Activated naive CD8-positive, alpha-beta T cell treated with anti-CD3 and anti-CD28 coated beads, Interleukin-2, amount 10 ng/mL, durations not matched to agents 7 days and 5 days (primary cell): Measurements from ENCODE around the gene PIK3R6. TPM values are rescaled to one million over a fixed set of nuclear protein-coding genes. Genes with fewer than 3 reads are reported as not detected.
"Not testable (repeated sequence)": the region's sequence is repeated elsewhere in the genome, so short reads cannot be mapped to it uniquely, and the experiment has no call there.

Experiments used
- ATAC-seq: fragments of 150-1000 bp; cut with Tn5 transposase; one replicate; pipeline ENCODE4 v1.10.0; 2021; ENCODE audit warnings: low read depth, moderate library complexity
- POLR2A ChIA-PET: fragments of 350-600 bp; sonication (Branson Sonifier 250); formaldehyde crosslinking; loops from one replicate; lab custom pipeline; 2021; ENCODE audit warnings: antibody characterized with exemption; lab: Charles Lee
- DNase-seq: peaks from one replicate; pipeline ENCODE4 v3.0.0; 2021
- H3K27ac Mint-ChIP-seq: one replicate; pipeline ENCODE4 v1.8.0; 2022; ENCODE audit warnings: mild to moderate bottlenecking, mixed read lengths
- H3K27me3 Mint-ChIP-seq: one replicate; pipeline ENCODE4 v1.8.0; 2022; ENCODE audit warnings: mild to moderate bottlenecking, moderate library complexity, mixed read lengths
- H3K36me3 Mint-ChIP-seq: one replicate; pipeline ENCODE4 v1.8.0; 2021; ENCODE audit warnings: mild to moderate bottlenecking, mixed read lengths
- H3K4me1 Mint-ChIP-seq: one replicate; pipeline ENCODE4 v1.8.0; 2021; ENCODE audit warnings: mixed read lengths
- H3K4me3 Mint-ChIP-seq: one replicate; pipeline ENCODE4 v1.8.0; 2022; ENCODE audit warnings: mild to moderate bottlenecking, moderate library complexity, mixed read lengths
- H3K9me3 Mint-ChIP-seq: one replicate; pipeline ENCODE4 v1.8.0; 2021; ENCODE audit warnings: mixed read lengths
- total RNA-seq, 2 experiments: library from RNA; stranded (reverse); gene quantifications; one replicate each; pipeline ENCODE4 v1.2.3, GENCODE V29; 2021

Gene PIK3R6
- total RNA-seq, 2 experiments from 2014 or later, result 15.8 to 18.5 TPM

- H3K9me3 Mint-ChIP-seq, result peaks cover 2% of the 10 kb centered on the region
- no peak overlapping the region for H3K27ac Mint-ChIP-seq
- H3K36me3 Mint-ChIP-seq, result peaks cover 49% of the 10 kb centered on the region
- H3K4me3 Mint-ChIP-seq, result no peak overlapping the region
- H3K4me1 Mint-ChIP-seq, result peaks cover 1% of the 10 kb centered on the region
- no peaks in the 10 kb centered on the region for H3K27me3 Mint-ChIP-seq
- POLR2A ChIA-PET, result no interaction called here
- ATAC-seq (no peak), DNase-seq (no peak)
Measured at GRCh38 chr17:8818047-8818446, 49.4 kb downstream of the PIK3R6 start.

GRCh38 chr17:8806926-8807550 lies 60.4 kb downstream of the PIK3R6 start:
- DNase-seq, result no peak
- Mint-ChIP-seq H3K27me3 (no peaks in the 10 kb centered on the region), H3K4me3 (no peak overlapping the region), H3K9me3 (peaks cover 15% of the 10 kb centered on the region), H3K4me1 (peaks cover 16% of the 10 kb centered on the region), H3K27ac (no peak overlapping the region), H3K36me3 (peaks cover 57% of the 10 kb centered on the region)
- ATAC-seq, result no peak
- POLR2A ChIA-PET, result no interaction called here

- H3K27me3 Mint-ChIP-seq, result no peaks in the 10 kb centered on the region
- H3K4me1 Mint-ChIP-seq, result peaks cover 16% of the 10 kb centered on the region
- peaks cover 10% of the 10 kb centered on the region for H3K9me3 Mint-ChIP-seq
- DNase-seq (no peak), ATAC-seq (no peak)
- H3K4me3 Mint-ChIP-seq, result no peak overlapping the region
- peaks cover 51% of the 10 kb centered on the region for H3K36me3 Mint-ChIP-seq
- POLR2A ChIA-PET, result interaction anchor here (0.6 kb wide), 1 partner anchor 300 kb away, joined by 4 read pairs; no protein-coding TSS in a partner anchor
- no peak overlapping the region for H3K27ac Mint-ChIP-seq
Measured at GRCh38 chr17:8806253-8806925, 61.1 kb downstream of the PIK3R6 start.

- not testable (repeated sequence) for H3K9me3 Mint-ChIP-seq, H3K27ac Mint-ChIP-seq, H3K4me3 Mint-ChIP-seq, DNase-seq, ATAC-seq, H3K27me3 Mint-ChIP-seq
- Mint-ChIP-seq H3K36me3 (peaks cover 42% of the 10 kb centered on the region), H3K4me1 (peaks cover 16% of the 10 kb centered on the region)
- POLR2A ChIA-PET, result interaction anchor here (0.7 kb wide), 1 partner anchor 56 kb away, joined by 3 read pairs; no protein-coding TSS in a partner anchor
Measured at GRCh38 chr17:8805396-8805795, 62.1 kb downstream of the PIK3R6 start.

GRCh38 chr17:8803531-8804420 lies 63.7 kb downstream of the PIK3R6 start:
- peaks cover 27% of the 10 kb centered on the region for H3K36me3 Mint-ChIP-seq
- DNase-seq (no peak), ATAC-seq (no peak)
- no peaks in the 10 kb centered on the region for H3K27me3 Mint-ChIP-seq
- no peak overlapping the region for H3K27ac Mint-ChIP-seq
- H3K4me3 Mint-ChIP-seq, result no peak overlapping the region
- POLR2A ChIA-PET, result no interaction called here
- peaks cover 3% of the 10 kb centered on the region for H3K9me3 Mint-ChIP-seq
- peaks cover 16% of the 10 kb centered on the region for H3K4me1 Mint-ChIP-seq

GRCh38 chr17:8801135-8801840 lies 66.2 kb downstream of the PIK3R6 start:
- no peak for ATAC-seq
- peaks cover 10% of the 10 kb centered on the region for H3K4me1 Mint-ChIP-seq
- POLR2A ChIA-PET, result no interaction called here
- no peaks in the 10 kb centered on the region for H3K9me3 Mint-ChIP-seq
- H3K36me3 Mint-ChIP-seq, result peaks cover 10% of the 10 kb centered on the region
- no peak overlapping the region for H3K27ac Mint-ChIP-seq
- peaks cover 1% of the 10 kb centered on the region for H3K27me3 Mint-ChIP-seq
- DNase-seq, result no peak
- no peak overlapping the region for H3K4me3 Mint-ChIP-seq

- Mint-ChIP-seq H3K9me3 (no peaks in the 10 kb centered on the region), H3K27ac (no peak overlapping the region), H3K36me3 (peaks cover 10% of the 10 kb centered on the region), H3K4me1 (peaks cover 6% of the 10 kb centered on the region), H3K27me3 (peaks cover 1% of the 10 kb centered on the region), H3K4me3 (no peak overlapping the region)
- DNase-seq (no peak), ATAC-seq (no peak)
- POLR2A ChIA-PET, result no interaction called here
Measured at GRCh38 chr17:8800656-8801055, 66.8 kb downstream of the PIK3R6 start.

GRCh38 chr17:8799570-8800212 lies 67.8 kb downstream of the PIK3R6 start:
- Mint-ChIP-seq H3K27ac (no peak overlapping the region), H3K4me1 (peaks cover 5% of the 10 kb centered on the region)

GRCh38 chr17:8798846-8799569 lies 68.5 kb downstream of the PIK3R6 start, which contains the start of gene MFSD6L:
TSS of gene MFSD6L (minus strand) at chr17:8799365. CDS start at chr17:8799120, 245 bp downstream.
- Mint-ChIP-seq H3K4me1 (peaks cover 6% of the 10 kb centered on the region), H3K27ac (no peak within 1 kb of the TSS), H3K36me3 (peaks cover 6% of the 10 kb centered on the region), H3K27me3 (peaks cover 1% of the 10 kb centered on the region), H3K4me3 (no peak within 1 kb of the TSS), H3K9me3 (no peaks in the 10 kb centered on the region)
- ATAC-seq (no peak), DNase-seq (no peak)
- POLR2A ChIA-PET, result interaction anchor here (1.0 kb wide), 1 partner anchor 95 kb away, joined by 3 read pairs; no protein-coding TSS in a partner anchor

More at GRCh38 chr17:8799570-8800212, 67.8 kb downstream of the PIK3R6 start:
- H3K36me3 Mint-ChIP-seq, result peaks cover 10% of the 10 kb centered on the region
- H3K9me3 Mint-ChIP-seq, result no peaks in the 10 kb centered on the region
- peaks cover 1% of the 10 kb centered on the region for H3K27me3 Mint-ChIP-seq
- ATAC-seq, result no peak
- POLR2A ChIA-PET, result interaction anchor here (0.7 to 1.0 kb wide), 2 partner anchors 95 to 838 kb away, joined by 3 to 5 read pairs; no protein-coding TSS in a partner anchor
- DNase-seq, result no peak
- H3K4me3 Mint-ChIP-seq, result no peak overlapping the region

GRCh38 chr17:8798176-8798845 lies 69.2 kb downstream of the PIK3R6 start:
- Mint-ChIP-seq H3K9me3 (no peaks in the 10 kb centered on the region), H3K36me3 (peaks cover 5% of the 10 kb centered on the region), H3K27ac (no peak overlapping the region), H3K4me3 (no peak overlapping the region), H3K27me3 (peaks cover 1% of the 10 kb centered on the region), H3K4me1 (peaks cover 6% of the 10 kb centered on the region)
- ATAC-seq (no peak), DNase-seq (no peak)
- POLR2A ChIA-PET, result no interaction called here

GRCh38 chr17:8797621-8798175 lies 69.8 kb downstream of the PIK3R6 start:
- H3K27me3 Mint-ChIP-seq, result peaks cover 1% of the 10 kb centered on the region
- no peak for DNase-seq
- H3K9me3 Mint-ChIP-seq, result no peaks in the 10 kb centered on the region
- peaks cover 4% of the 10 kb centered on the region for H3K36me3 Mint-ChIP-seq
- no peak overlapping the region for H3K27ac Mint-ChIP-seq
- H3K4me1 Mint-ChIP-seq, result peaks cover 6% of the 10 kb centered on the region
- POLR2A ChIA-PET, result no interaction called here
- H3K4me3 Mint-ChIP-seq, result no peak overlapping the region
- ATAC-seq, result no peak
